Neural cell (in vitro differentiated cells): ENCODE measurements around the gene GTF2F2.

Source experiments
- EP300 ChIP-seq: fragments of 450-650 bp; conservative IDR thresholded peaks from 2 replicates; pipeline ENCODE4 v1.6.1; 2014; ENCODE audit warnings: antibody characterized with exemption, mild to moderate bottlenecking, moderate library complexity; ENCODE audit not compliant: poor library complexity, severe bottlenecking
- POLR2AphosphoS5 ChIP-seq: IDR thresholded peaks from 2 replicates; pipeline ENCODE4 v1.6.1; 2012
- SMC3 ChIP-seq: fragments of 450-650 bp; conservative IDR thresholded peaks from 2 replicates; pipeline ENCODE4 v1.6.1; 2014; ENCODE audit warnings: antibody characterized with exemption, mild to moderate bottlenecking, moderate library complexity; ENCODE audit not compliant: poor library complexity
- TAF1 ChIP-seq: IDR thresholded peaks from 2 replicates; pipeline ENCODE4 v1.6.1; 2012; ENCODE audit warnings: low read depth
- TF ChIP-seq, protein P1 (sequence below): fragments of 450-650 bp; IDR thresholded peaks from 2 replicates; pipeline ENCODE4 v1.5.1; 2014; ENCODE audit warnings: antibody characterized with exemption, mild to moderate bottlenecking, moderate library complexity; ENCODE audit not compliant: poor library complexity, severe bottlenecking

- TF ChIP-seq, protein P1, sequence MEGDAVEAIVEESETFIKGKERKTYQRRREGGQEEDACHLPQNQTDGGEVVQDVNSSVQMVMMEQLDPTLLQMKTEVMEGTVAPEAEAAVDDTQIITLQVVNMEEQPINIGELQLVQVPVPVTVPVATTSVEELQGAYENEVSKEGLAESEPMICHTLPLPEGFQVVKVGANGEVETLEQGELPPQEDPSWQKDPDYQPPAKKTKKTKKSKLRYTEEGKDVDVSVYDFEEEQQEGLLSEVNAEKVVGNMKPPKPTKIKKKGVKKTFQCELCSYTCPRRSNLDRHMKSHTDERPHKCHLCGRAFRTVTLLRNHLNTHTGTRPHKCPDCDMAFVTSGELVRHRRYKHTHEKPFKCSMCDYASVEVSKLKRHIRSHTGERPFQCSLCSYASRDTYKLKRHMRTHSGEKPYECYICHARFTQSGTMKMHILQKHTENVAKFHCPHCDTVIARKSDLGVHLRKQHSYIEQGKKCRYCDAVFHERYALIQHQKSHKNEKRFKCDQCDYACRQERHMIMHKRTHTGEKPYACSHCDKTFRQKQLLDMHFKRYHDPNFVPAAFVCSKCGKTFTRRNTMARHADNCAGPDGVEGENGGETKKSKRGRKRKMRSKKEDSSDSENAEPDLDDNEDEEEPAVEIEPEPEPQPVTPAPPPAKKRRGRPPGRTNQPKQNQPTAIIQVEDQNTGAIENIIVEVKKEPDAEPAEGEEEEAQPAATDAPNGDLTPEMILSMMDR: no peak
- TF ChIP-seq EP300: no peak
- no peak for TF ChIP-seq TAF1
- TF ChIP-seq POLR2AphosphoS5: no peak
- no peak for TF ChIP-seq SMC3
These were observed 95.2 kb downstream of the GTF2F2 start for GRCh38 chr13:45215392-45216077.
